Islet of Langerhans (tissue), 1 donor: ENCODE measurements around the gene CDKAL1.
"Not testable (repeated sequence)": the region's sequence is repeated elsewhere in the genome, so short reads cannot be mapped to it uniquely, and the experiment has no call there.

Experiments used
- FAIRE-seq: peaks from one replicate; lab custom pipeline; 2011; peaks lifted over from hg19 to GRCh38; lab: Jason Lieb, UNC

The CDKAL1 gene

GRCh38 chr6:20711518-20711917 is 177.3 kb downstream of the CDKAL1 start:
- no peak for FAIRE-seq

GRCh38 chr6:20712011-20712410 is 177.8 kb downstream of the CDKAL1 start:
- no peak for FAIRE-seq

- no peak for FAIRE-seq
These were observed 181.0 kb downstream of the CDKAL1 start for GRCh38 chr6:20715135-20715806.

- no peak for FAIRE-seq
These were observed 182.6 kb downstream of the CDKAL1 start for GRCh38 chr6:20716865-20717264.

- FAIRE-seq, result no peak
These were observed 183.5 kb downstream of the CDKAL1 start for GRCh38 chr6:20717743-20718142.

- no peak for FAIRE-seq
These were observed 184.7 kb downstream of the CDKAL1 start for GRCh38 chr6:20718705-20719653.

- no peak for FAIRE-seq
These were observed 185.7 kb downstream of the CDKAL1 start for GRCh38 chr6:20719980-20720379.

- not testable (repeated sequence) for FAIRE-seq
These were observed 186.9 kb downstream of the CDKAL1 start for GRCh38 chr6:20721121-20721520.

- FAIRE-seq, result no peak
These were observed 188.2 kb downstream of the CDKAL1 start for GRCh38 chr6:20722455-20722854.

GRCh38 chr6:20723236-20723635 is 189.0 kb downstream of the CDKAL1 start:
- FAIRE-seq, result no peak

GRCh38 chr6:20724443-20725190 is 190.4 kb downstream of the CDKAL1 start:
- FAIRE-seq, result no peak

- not testable (repeated sequence) for FAIRE-seq
These were observed 191.0 kb downstream of the CDKAL1 start for GRCh38 chr6:20725235-20725634.

- FAIRE-seq, result no peak
These were observed 194.8 kb downstream of the CDKAL1 start for GRCh38 chr6:20729086-20729485.

GRCh38 chr6:20732362-20732761 is 198.1 kb downstream of the CDKAL1 start:
- FAIRE-seq, result not testable (repeated sequence)

GRCh38 chr6:20732896-20733295 is 198.6 kb downstream of the CDKAL1 start:
- no peak for FAIRE-seq

GRCh38 chr6:20737912-20738311 is 203.7 kb downstream of the CDKAL1 start:
- FAIRE-seq, result no peak

GRCh38 chr6:20740088-20740487 is 205.8 kb downstream of the CDKAL1 start:
- FAIRE-seq, result no peak

- no peak for FAIRE-seq
These were observed 206.5 kb downstream of the CDKAL1 start for GRCh38 chr6:20740727-20741126.

GRCh38 chr6:20741490-20741889 is 207.2 kb downstream of the CDKAL1 start:
- FAIRE-seq, result no peak

GRCh38 chr6:20744911-20745557 is 210.8 kb downstream of the CDKAL1 start:
- FAIRE-seq, result peak; percentile 96

GRCh38 chr6:20746024-20746423 is 211.8 kb downstream of the CDKAL1 start:
- no peak for FAIRE-seq
